HL-60 (cell line): ENCODE data around the gene CCT8.
"Not testable (repeated sequence)": the region's sequence is repeated elsewhere in the genome, so short reads cannot be mapped to it uniquely, and the experiment has no call there.

Experiments
- DNase-seq, 2 experiments: peaks; one replicate each; pipeline ENCODE4 v3.0.0-alpha.2; 2010 to 2020; ENCODE audit warnings: low read depth in 1 of 2, low spot score in 1 of 2
- H3K27ac ChIP-seq: fragments of 250-450 bp; sonication (Bioruptor Pico); replicated peaks from 2 replicates; pipeline ENCODE4 v1.5.1; 2020; ENCODE audit warnings: mild to moderate bottlenecking, moderate library complexity
- H3K27me3 ChIP-seq: fragments of 250-450 bp; sonication (Bioruptor Pico); 2 replicates; pipeline ENCODE4 v1.5.1; 2021; ENCODE audit warnings: mild to moderate bottlenecking, moderate library complexity; ENCODE audit not compliant: insufficient read depth, poor library complexity, severe bottlenecking
- H3K4me3 ChIP-seq: replicated peaks from 2 replicates; pipeline ENCODE4 v1.5.1; 2011; ENCODE audit warnings: mild to moderate bottlenecking, control low read depth, low read length; ENCODE audit not compliant: insufficient read depth
- GABPA ChIP-seq: IDR thresholded peaks from 2 replicates; pipeline ENCODE4 v1.6.1; 2012; ENCODE audit warnings: low read depth
- POLR2AphosphoS5 ChIP-seq: IDR thresholded peaks from 2 replicates; pipeline ENCODE4 v1.6.1; 2012; ENCODE audit warnings: low read depth
- SPI1 ChIP-seq: IDR thresholded peaks from 2 replicates; pipeline ENCODE4 v1.6.1; 2012; ENCODE audit warnings: low read depth, mild to moderate bottlenecking, borderline replicate concordance
- TF ChIP-seq, protein P1 (sequence below): IDR thresholded peaks from one replicate; pipeline ENCODE4 v1.5.1; 2011; ENCODE audit warnings: low read length, control low read depth, inconsistent platforms; ENCODE audit not compliant: insufficient read depth
- TF ChIP-seq, protein P2 (sequence below): IDR thresholded peaks from 2 replicates; pipeline ENCODE4 v1.6.1; 2012; ENCODE audit warnings: low read depth; ENCODE audit not compliant: insufficient replicate concordance

Gene CCT8

DNA sequence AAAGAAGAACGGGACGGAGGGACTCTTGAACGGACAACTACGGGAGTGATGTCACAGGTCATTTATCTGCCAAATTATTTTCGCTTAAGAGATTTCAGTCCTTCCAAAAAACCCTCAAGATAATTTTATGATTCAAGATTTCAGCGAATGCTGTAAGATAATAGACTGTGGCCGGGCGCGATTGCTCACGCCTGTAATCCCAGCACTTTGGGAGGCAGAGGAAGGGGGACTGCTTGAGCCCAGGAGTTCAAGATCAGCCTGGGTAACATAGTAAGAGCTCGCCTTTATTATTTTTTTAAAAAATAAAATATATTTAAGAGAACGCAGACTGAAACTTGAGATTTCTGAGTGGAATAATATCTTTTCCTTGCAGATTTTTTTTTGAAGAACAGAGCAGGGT lies 54.9 kb downstream of the CCT8 start:
- no peak for TF ChIP-seq SPI1
- TF ChIP-seq GABPA, result no peak
- TF ChIP-seq POLR2AphosphoS5, result no peak
- TF ChIP-seq, protein P1, sequence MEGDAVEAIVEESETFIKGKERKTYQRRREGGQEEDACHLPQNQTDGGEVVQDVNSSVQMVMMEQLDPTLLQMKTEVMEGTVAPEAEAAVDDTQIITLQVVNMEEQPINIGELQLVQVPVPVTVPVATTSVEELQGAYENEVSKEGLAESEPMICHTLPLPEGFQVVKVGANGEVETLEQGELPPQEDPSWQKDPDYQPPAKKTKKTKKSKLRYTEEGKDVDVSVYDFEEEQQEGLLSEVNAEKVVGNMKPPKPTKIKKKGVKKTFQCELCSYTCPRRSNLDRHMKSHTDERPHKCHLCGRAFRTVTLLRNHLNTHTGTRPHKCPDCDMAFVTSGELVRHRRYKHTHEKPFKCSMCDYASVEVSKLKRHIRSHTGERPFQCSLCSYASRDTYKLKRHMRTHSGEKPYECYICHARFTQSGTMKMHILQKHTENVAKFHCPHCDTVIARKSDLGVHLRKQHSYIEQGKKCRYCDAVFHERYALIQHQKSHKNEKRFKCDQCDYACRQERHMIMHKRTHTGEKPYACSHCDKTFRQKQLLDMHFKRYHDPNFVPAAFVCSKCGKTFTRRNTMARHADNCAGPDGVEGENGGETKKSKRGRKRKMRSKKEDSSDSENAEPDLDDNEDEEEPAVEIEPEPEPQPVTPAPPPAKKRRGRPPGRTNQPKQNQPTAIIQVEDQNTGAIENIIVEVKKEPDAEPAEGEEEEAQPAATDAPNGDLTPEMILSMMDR, result no peak
- TF ChIP-seq, protein P2, sequence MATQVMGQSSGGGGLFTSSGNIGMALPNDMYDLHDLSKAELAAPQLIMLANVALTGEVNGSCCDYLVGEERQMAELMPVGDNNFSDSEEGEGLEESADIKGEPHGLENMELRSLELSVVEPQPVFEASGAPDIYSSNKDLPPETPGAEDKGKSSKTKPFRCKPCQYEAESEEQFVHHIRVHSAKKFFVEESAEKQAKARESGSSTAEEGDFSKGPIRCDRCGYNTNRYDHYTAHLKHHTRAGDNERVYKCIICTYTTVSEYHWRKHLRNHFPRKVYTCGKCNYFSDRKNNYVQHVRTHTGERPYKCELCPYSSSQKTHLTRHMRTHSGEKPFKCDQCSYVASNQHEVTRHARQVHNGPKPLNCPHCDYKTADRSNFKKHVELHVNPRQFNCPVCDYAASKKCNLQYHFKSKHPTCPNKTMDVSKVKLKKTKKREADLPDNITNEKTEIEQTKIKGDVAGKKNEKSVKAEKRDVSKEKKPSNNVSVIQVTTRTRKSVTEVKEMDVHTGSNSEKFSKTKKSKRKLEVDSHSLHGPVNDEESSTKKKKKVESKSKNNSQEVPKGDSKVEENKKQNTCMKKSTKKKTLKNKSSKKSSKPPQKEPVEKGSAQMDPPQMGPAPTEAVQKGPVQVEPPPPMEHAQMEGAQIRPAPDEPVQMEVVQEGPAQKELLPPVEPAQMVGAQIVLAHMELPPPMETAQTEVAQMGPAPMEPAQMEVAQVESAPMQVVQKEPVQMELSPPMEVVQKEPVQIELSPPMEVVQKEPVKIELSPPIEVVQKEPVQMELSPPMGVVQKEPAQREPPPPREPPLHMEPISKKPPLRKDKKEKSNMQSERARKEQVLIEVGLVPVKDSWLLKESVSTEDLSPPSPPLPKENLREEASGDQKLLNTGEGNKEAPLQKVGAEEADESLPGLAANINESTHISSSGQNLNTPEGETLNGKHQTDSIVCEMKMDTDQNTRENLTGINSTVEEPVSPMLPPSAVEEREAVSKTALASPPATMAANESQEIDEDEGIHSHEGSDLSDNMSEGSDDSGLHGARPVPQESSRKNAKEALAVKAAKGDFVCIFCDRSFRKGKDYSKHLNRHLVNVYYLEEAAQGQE, result no peak
- H3K27me3 ChIP-seq, result no peaks in the 10 kb centered on the region
- H3K4me3 ChIP-seq, result peak overlapping the region; percentile 76
- peak overlapping the region; percentile 91 for H3K27ac ChIP-seq
- DNase-seq, result no peak

DNA sequence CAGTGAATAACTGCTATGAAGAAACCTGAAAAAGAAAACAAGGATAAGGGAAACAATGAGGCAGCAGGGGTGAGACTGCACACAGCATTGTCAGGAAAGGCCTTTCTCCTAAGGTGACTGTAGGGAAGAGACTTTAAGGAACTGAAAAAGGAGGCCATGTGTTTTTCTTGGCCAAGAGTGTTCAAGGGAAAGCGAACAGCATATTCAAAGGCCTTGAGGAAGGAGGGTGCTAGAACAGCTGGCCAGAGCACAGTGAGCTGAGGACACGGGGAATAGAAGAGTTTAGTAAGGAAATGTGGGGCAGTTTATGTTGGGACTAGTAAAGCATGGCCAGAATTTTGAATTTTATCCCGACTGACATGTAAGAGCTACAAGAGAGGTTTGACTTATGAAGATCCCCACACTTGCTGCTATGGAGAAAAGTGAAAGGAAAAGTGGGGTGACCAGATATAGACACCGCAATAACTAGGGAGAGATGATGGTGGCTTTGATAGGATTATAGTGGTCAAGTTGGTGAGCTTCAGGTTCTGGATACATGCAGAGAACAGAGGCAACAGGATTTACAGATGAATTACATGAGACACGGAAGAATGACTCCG lies 55.7 kb downstream of the CCT8 start:
- Histone ChIP-seq H3K27me3 (no peaks in the 10 kb centered on the region), H3K4me3 (peak overlapping the region; percentile 76), H3K27ac (peak overlapping the region; percentile 91)
- peak; percentile 25 to 41 for DNase-seq
- TF ChIP-seq, protein P1, result no peak
- TF ChIP-seq, protein P2, result no peak
- TF ChIP-seq SPI1, result peak; percentile 35; the same call in 1 of the 2 replicates

DNA sequence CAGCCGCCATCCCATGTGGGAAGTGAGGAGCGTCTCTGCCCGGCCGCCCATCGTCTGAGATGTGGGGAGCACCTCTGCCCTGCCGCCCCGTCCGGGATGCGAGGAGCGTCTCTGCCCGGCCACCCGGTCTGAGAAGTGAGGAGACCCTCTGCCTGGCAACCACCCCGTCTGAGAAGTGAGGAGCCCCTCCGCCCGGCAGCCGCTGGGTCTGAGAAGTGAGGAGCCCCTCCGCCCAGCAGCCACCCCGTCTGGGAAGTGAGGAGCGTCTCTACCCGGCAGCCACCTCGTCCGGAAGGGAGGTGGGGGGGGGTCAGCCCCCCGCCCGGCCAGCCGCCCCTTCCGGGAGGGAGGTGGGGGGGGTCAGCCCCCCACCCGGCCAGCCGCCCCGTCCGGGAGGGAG lies 62.2 kb downstream of the CCT8 start:
- DNase-seq, H3K4me3 ChIP-seq, H3K27me3 ChIP-seq, H3K27ac ChIP-seq: not testable (repeated sequence)

DNA sequence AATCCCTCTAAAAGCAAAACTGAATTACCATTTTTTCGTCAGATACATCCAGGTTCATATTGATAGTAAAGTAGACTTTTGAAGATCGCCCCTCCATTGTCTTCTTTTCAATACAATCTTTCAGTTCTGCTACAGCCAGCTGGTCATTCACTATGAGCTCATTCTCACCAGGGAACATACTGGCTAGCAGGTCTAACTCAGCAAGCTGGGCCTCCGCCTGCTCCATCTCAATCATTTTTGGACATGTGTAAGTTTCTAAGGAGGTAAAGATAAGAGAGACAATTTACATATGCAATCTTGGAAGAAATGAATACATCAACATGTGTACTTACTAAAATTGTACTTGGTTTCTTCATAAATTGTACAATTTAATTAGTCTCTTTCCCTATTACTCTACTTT lies 65.1 kb downstream of the CCT8 start:
- no peak for DNase-seq
- no peak overlapping the region for H3K4me3 ChIP-seq
- TF ChIP-seq SPI1, result no peak
- TF ChIP-seq GABPA, result no peak
- TF ChIP-seq POLR2AphosphoS5, result no peak
- TF ChIP-seq, protein P2, result no peak
- TF ChIP-seq, protein P1, result no peak
- H3K27ac ChIP-seq, result no peak overlapping the region
- no peaks in the 10 kb centered on the region for H3K27me3 ChIP-seq
